HEK293T (cell line): ENCODE measurements around the gene SLC14A1.

ENCODE experiments used
- BHLHE40 ChIP-seq: fragments of 450-650 bp; IDR thresholded peaks from 2 replicates; pipeline ENCODE4 v1.6.1; 2016; ENCODE audit warnings: mild to moderate bottlenecking, moderate library complexity, borderline replicate concordance
- ELF4 ChIP-seq: fragments of 450-650 bp; IDR thresholded peaks from 2 replicates; pipeline ENCODE4 v1.6.1; 2017; ENCODE audit warnings: antibody characterized with exemption
- FOXK2 ChIP-seq: fragments of 450-650 bp; IDR thresholded peaks from 2 replicates; pipeline ENCODE4 v1.6.1; 2016; ENCODE audit warnings: mild to moderate bottlenecking
- FOXM1 ChIP-seq: fragments of 450-650 bp; IDR thresholded peaks from 2 replicates; pipeline ENCODE4 v1.6.1; 2017; ENCODE audit warnings: mild to moderate bottlenecking, borderline replicate concordance
- NFRKB ChIP-seq: fragments of 450-650 bp; IDR thresholded peaks from 2 replicates; pipeline ENCODE4 v1.6.1; 2016; ENCODE audit warnings: mild to moderate bottlenecking, moderate library complexity
- TARDBP ChIP-seq: fragments of 450-650 bp; IDR thresholded peaks from 2 replicates; pipeline ENCODE4 v1.6.1; 2016

DNA sequence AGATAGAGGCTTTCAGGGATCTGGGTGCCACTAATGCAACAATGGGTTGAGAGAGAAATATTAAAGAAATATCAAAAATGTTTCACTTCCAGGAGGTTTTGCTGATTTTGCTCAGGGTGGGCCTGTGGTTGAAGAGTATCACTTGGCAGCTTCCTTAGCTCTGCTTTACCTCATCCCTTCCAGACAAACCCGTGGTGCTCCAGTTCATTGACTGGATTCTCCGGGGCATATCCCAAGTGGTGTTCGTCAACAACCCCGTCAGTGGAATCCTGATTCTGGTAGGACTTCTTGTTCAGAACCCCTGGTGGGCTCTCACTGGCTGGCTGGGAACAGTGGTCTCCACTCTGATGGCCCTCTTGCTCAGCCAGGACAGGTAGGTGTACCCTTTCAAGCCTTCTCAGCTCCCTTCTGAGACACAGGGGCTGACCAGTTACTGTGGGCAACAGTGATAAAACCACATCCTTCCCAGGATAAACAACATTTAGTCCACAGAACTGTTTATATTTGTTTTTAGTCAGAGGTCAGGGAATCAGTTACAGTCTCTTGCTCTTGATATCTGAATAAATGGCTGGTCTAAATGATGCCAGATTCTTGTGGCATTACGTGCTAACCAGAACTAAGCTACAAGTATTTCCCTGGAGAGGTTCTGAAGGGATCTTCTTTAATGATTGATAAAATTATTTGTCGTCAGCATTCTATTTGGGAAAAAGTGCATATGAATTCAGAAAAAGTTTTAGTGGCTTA lies 7.0 kb downstream of the SLC14A1 start:
- TF ChIP-seq FOXK2 (no peak), FOXM1 (no peak), BHLHE40 (no peak), NFRKB (no peak), TARDBP (no peak), ELF4 (no peak)
